ENCODE results near the gene TNFAIP8L2.

GRCh38 chr1:151175863-151176262 lies 19.4 kb downstream of the TNFAIP8L2 start, which contains the start of gene TMOD4:
- TF ChIP-seq POLR2A (IDR thresholded peaks at IDR 0.05; ENCODE audit: borderline replicate concordance, extremely low read depth, insufficient read depth, insufficient read length) (no peak), SP1 (IDR thresholded peaks at IDR 0.05; ENCODE audit: low read depth) (no peak), JUND (IDR thresholded peaks at IDR 0.05) (no peak), EZH2phosphoT487 (IDR thresholded peaks at IDR 0.05; ENCODE audit: borderline replicate concordance) (no peak), ZNF274 (IDR thresholded peaks at IDR 0.05; ENCODE audit: low read depth, low read length) (no peak), CTCF (IDR thresholded peaks at IDR 0.05 in 2 of 3, conservative IDR thresholded peaks at IDR 0.05 in 1 of 3; ENCODE audit: borderline replicate concordance in 1 of 3, insufficient read depth in 1 of 3, low read depth in 2 of 3, low read length in 2 of 3) (peak in 2 of 3 experiments; percentile 67 to 69; a peak in 4 of 6 replicates), ZFX (IDR thresholded peaks at IDR 0.05) (no peak), CBX3 (IDR thresholded peaks at IDR 0.05; ENCODE audit: low read depth) (no peak)
